A204.1 (cell line): Measurements from ENCODE around the gene NAALADL2.
"Not testable (repeated sequence)": the region's sequence is repeated elsewhere in the genome, so short reads cannot be mapped to it uniquely, and the experiment has no call there.

Source experiments
- FAIRE-seq: peaks from 2 replicates; lab custom pipeline; 2012; peaks lifted over from hg19 to GRCh38; lab: Jason Lieb, UNC

NAALADL2 gene

GRCh38 chr3:175075269-175075668 is 216.1 kb downstream of the NAALADL2 start:
- no peak for FAIRE-seq

GRCh38 chr3:175077216-175077615 is 218.1 kb downstream of the NAALADL2 start:
- no peak for FAIRE-seq

DNA sequence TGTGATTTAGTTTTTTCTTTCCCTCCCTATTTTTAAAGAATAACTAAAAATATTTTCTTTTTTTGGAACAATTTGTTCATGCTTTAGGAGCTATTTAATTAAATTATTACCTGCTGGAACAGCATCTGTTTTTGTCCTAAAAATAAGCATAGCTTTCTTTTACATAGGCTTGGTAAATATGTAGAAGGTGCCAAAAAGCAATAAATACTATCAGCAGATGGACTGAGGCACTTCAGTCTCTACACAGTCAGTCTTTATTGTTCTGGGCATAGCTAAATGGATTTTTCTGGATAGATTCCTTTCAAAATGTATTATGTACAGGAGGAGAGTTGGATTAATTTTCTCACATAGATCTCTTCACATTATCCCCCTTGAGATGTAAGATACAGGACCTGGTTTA is 223.5 kb downstream of the NAALADL2 start:
- no peak for FAIRE-seq

DNA sequence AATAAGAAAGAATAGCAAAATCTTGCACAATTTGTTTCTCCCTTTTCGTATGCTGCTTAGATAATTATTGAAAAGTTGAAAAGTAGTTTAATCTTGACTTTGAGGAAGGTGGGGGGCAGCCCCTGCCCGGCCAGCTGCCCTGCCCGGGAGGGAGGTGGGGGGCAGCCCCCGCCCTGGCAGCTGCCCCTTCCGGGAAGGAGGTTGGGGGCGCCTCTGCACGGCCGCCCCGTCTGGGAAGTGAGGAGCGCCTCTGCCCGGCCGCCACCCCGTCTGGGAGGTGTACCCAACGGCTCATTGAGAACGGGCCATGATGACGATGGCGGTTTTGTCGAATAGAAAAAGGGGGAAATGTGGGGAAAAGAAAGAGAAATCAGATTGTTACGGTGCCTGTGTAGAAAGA is 228.0 kb downstream of the NAALADL2 start:
- FAIRE-seq = not testable (repeated sequence)

GRCh38 chr3:175088766-175089380 is 229.7 kb downstream of the NAALADL2 start:
- FAIRE-seq = no peak

DNA sequence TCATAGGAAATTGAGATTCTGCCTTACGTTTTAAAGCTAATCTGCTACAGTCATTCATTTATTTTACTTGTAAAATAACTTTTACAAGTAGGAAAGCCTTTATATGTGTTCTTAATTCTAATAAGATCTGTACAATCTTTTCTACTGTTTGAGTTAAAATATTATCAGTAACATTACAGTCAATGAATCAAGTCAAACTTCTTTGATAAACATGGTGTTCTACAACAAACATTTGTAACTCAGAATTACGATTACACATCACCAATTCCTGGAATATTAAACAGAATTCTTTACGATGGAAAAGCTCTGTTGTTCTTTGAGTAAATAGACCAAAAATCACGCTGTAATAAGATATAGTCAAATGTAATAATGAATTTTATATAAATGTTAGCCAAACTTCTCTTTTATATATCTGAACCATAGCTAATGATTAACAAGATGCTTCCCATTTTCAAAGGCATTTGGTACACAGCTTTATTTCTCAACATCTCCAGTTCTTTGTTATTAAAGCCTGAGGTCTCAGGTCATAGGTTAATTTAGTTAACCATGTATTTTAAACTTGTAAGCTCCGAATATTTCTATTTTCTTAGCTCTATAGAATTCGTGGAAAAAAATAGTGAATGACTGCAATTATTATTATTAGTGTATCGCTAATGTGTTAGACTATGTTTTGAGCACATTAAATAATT is 232.4 kb downstream of the NAALADL2 start:
- FAIRE-seq = no peak

GRCh38 chr3:175093748-175094147 is 234.6 kb downstream of the NAALADL2 start:
- FAIRE-seq = no peak

- no peak for FAIRE-seq
These were observed 235.2 kb downstream of the NAALADL2 start for GRCh38 chr3:175094344-175094743.

- FAIRE-seq = no peak
These were observed 239.5 kb downstream of the NAALADL2 start for GRCh38 chr3:175098644-175099043.

GRCh38 chr3:175102161-175102560 is 243.0 kb downstream of the NAALADL2 start:
- no peak for FAIRE-seq

- FAIRE-seq = no peak
These were observed 244.2 kb downstream of the NAALADL2 start for GRCh38 chr3:175103298-175103697.

DNA sequence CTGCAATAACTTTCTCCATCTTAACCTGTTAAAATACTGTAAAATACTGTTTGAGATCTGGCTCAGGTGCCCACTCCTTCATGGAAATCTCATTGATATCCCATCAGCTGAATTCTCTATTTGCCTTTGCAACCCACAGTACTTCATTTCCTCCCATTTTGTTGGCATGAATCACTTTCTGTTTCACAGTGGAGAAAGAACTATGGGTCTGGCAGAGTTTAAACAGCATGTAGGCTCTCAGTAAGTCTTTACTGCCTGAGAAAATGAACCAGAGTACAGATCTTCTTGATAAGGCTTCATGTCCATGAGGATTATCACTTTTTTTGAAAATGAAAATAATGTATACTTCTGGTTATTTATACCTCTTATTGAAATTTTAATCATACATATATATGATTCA is 245.9 kb downstream of the NAALADL2 start:
- no peak for FAIRE-seq

GRCh38 chr3:175107231-175107630 is 248.1 kb downstream of the NAALADL2 start:
- no peak for FAIRE-seq

GRCh38 chr3:175107995-175108394 is 248.9 kb downstream of the NAALADL2 start:
- no peak for FAIRE-seq

DNA sequence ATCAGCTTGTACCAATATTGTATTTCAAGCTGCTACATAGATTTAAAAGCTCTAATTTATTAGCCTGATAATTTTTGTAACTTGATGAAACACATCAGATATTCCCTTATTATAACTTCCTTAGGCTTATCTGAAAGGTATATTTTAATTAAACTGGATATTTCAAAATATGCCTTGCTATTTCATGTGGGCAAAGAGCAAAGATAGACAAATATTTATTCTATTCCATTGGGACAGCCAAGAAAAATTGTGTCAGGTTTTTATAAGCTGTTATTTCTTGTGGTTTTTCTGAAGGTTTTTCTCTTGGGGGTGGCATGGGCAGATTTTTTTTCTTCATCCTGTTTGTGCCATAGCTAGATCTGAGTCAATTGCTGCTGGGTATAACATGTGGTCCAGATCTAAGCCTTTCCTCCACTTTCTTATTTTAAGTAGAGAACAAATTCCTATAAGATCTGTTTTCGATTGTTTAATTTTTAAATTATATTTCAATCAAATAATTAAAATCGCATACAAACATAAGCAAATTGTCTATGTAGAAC is 249.5 kb downstream of the NAALADL2 start:
- FAIRE-seq = no peak

DNA sequence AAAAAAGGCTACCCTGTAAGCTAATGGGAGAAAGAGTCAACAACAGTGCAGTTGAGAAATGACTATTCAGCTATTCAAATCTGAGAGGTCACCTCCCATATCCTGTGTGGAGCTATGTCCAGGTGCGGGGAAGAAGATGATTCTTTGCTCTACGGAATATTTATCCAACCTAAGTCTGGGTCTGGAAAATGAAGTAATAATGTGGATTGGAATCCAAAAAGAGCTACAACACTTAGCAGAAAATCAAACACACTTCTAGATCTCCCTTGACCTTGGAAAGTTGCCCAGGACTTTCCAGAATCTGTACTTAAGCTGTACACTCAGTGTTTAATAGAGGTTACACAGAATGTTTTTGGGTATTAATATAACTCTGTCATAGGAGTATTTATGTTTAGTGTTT is 251.9 kb downstream of the NAALADL2 start:
- no peak for FAIRE-seq

DNA sequence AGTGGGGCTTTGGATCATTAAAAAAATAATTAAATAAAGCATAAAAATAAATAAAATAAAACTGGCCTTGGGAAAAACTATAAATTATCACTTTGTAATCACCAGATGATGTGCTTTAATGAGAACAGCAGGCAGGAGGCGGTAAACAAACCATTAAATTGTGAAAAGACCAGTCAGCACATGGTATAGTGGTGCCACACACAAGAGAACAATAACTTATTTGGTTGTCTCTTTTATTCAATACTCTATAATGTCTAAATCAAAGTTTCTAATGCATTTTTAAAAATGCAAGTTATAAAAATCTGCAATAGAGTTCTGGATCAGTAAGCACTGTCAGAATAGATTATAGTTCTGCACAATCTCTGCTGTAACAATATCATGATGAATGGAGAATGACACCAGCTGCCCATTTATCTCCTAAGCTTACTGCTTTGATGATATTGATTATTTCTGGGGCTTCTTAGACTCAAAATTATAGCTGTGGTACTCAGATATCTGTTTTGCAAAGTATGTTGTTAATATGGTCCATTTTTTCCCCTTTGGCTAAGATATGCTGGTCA is 259.3 kb downstream of the NAALADL2 start:
- FAIRE-seq = no peak

GRCh38 chr3:175121225-175121624 is 262.1 kb downstream of the NAALADL2 start:
- no peak for FAIRE-seq

DNA sequence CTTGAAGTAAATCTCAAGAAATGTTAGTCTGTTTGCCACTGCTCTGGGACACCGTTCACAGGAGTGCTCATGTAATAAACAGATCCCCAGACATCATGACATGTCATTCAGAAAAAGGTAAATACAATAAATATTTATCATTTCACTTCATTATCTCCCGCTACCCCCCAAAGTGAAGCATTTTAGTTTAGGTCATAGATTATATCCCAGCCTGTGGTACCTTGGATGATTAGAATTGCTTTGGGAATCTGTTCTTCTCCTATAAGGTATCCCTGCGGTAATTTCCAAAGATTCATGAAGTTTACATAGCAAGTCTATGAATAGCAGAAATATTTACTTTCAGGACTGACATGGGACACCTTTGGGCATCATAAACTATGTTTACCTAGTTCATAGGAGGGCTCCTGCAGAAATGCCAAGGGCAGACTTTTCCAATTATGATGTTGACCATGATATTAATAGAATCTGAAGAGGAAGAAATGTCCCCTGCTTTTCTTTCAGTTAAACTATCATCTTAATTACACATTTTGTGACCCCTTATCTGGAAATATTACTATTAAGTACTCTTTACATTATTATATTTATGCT is 268.0 kb downstream of the NAALADL2 start:
- FAIRE-seq = no peak

DNA sequence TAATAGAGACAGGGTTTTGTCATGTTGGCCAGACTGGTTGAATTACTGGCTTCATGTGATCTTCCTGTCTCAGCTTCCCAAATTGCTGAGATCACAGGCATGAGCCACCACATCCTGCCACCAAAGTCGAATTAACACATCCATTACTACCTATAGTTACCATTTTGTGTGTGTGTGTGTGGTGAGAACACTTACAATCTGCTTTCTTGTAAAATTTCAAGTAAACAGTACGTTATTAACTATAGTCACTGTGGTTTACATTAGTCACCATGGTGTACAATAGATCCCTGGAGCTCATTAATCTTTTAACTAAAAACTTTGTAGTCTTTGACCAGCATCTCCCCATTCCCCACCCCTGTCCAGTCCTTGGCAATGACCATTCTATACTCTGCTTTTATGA is 270.0 kb downstream of the NAALADL2 start:
- FAIRE-seq = no peak

DNA sequence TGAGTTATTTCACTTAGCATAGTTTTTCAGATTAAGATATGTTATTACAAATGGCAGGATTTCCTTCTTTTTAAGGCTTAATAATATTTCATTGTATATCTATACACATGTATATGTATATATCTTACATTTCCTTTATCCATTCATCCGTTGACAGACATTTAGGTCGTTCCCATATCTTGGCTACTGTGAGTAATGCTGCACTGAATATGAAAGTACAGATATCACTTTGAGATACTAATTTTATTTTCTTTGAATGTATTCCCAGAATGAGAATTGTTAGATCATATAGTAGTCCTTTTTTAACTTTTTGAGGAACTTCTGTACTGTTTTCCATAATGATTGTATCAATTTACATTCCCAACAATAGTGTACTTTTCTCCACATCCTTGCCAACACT is 270.4 kb downstream of the NAALADL2 start:
- no peak for FAIRE-seq

DNA sequence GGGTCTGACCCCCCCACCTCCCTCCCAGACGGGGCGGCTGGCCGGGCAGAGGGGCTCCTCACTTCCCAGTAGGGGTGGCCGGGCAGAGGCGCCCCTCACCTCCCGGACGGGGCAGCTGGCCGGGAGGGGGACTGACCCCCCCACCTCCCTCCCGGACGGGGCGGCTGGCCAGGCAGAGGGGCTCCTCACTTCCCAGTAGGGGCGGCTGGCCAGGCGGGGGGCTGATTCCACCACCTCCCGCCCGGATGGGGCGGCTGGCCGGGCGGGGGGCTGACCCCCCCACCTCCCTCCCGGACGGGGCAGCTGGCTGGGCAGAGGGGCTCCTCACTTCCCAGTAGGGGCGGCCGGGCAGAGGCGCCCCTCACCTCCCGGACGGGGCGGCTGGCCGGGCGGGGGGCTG is 272.7 kb downstream of the NAALADL2 start:
- FAIRE-seq = not testable (repeated sequence)

- FAIRE-seq = not testable (repeated sequence)
These were observed 273.6 kb downstream of the NAALADL2 start for GRCh38 chr3:175132706-175133105.
